Activated naive CD8-positive, alpha-beta T cell treated with anti-CD3 and anti-CD28 coated beads for 36 hours (primary cell): Measurements from ENCODE around the gene UBXN2A. TPM values are rescaled to one million over a fixed set of nuclear protein-coding genes. Genes with fewer than 3 reads are reported as not detected.
A peak's percentile ranks its signal among the peaks of the same experiment; 100 is the strongest.
"Not testable (repeated sequence)": the region's sequence is repeated elsewhere in the genome, so short reads cannot be mapped to it uniquely, and the experiment has no call there.

Source experiments
- DNase-seq: peaks from one replicate; pipeline ENCODE4 v3.0.0; 2021
- H3K27ac Mint-ChIP-seq: one replicate; pipeline ENCODE4 v1.8.0; 2022; ENCODE audit warnings: mild to moderate bottlenecking, moderate library complexity, mixed read lengths
- H3K27me3 Mint-ChIP-seq: one replicate; pipeline ENCODE4 v1.8.0; 2022; ENCODE audit warnings: mild to moderate bottlenecking, mixed read lengths
- H3K36me3 Mint-ChIP-seq: one replicate; pipeline ENCODE4 v1.8.0; 2021; ENCODE audit warnings: mild to moderate bottlenecking, mixed read lengths
- H3K4me1 Mint-ChIP-seq: one replicate; pipeline ENCODE4 v1.8.0; 2021; ENCODE audit warnings: mixed read lengths
- H3K4me3 Mint-ChIP-seq: one replicate; pipeline ENCODE4 v1.8.0; 2022; ENCODE audit warnings: mild to moderate bottlenecking, moderate library complexity, mixed read lengths
- H3K9me3 Mint-ChIP-seq: one replicate; pipeline ENCODE4 v1.8.0; 2022; ENCODE audit warnings: mixed read lengths
- total RNA-seq, 2 experiments: library from RNA; stranded (reverse); gene quantifications; one replicate each; pipeline ENCODE4 v1.2.3, GENCODE V29; 2021

Gene UBXN2A
- total RNA-seq, 2 experiments from 2014 or later: 12.4 to 12.6 TPM

DNA sequence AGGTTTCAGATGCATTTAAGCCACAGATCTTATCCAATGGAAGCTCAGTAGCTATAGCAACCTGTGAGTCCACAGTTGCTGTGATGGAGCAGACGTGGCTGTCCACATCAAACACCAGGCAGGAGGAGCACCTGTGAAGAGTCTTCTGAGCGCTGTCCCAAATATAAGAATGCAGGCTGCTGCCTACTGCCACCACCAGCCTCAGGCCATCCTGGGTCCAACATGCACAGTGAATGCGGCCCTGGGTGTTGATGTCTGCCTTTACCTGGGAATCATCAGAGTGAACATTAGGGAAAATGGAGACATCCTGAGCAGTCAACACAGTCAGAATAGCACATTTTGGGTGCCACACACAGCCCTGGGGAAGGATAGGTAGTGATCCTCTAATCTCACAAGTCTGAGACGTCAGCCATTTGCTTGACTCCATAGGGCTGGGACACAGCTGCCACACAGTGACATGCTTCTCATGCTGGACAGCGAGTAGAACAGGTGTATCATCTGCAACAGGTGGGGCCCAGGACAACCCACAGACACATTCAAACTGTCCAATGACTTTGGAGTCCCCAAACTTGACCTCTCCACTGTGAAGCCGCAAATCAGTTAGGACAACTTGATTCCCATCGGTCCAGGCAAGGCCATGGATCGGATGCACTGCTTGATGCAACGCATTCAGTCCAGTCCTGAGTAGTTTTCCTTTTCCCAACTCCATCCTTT lies 98.7 kb downstream of the UBXN2A start:
- DNase-seq: no peak
- H3K36me3 Mint-ChIP-seq: peaks cover 14% of the 10 kb centered on the region
- H3K27me3 Mint-ChIP-seq: no peaks in the 10 kb centered on the region
- H3K4me3 Mint-ChIP-seq: no peak overlapping the region
- H3K9me3 Mint-ChIP-seq: no peaks in the 10 kb centered on the region
- H3K27ac Mint-ChIP-seq: no peak overlapping the region
- H3K4me1 Mint-ChIP-seq: peaks cover 20% of the 10 kb centered on the region

- H3K4me1 Mint-ChIP-seq: peaks cover 24% of the 10 kb centered on the region
- no peak overlapping the region for H3K27ac Mint-ChIP-seq
- H3K9me3 Mint-ChIP-seq: no peaks in the 10 kb centered on the region
- H3K27me3 Mint-ChIP-seq: no peaks in the 10 kb centered on the region
- H3K4me3 Mint-ChIP-seq: no peak overlapping the region
- H3K36me3 Mint-ChIP-seq: peaks cover 14% of the 10 kb centered on the region
- no peak for DNase-seq
Observed at GRCh38 chr2:24040511-24040910, 100.2 kb downstream of the UBXN2A start.

DNA sequence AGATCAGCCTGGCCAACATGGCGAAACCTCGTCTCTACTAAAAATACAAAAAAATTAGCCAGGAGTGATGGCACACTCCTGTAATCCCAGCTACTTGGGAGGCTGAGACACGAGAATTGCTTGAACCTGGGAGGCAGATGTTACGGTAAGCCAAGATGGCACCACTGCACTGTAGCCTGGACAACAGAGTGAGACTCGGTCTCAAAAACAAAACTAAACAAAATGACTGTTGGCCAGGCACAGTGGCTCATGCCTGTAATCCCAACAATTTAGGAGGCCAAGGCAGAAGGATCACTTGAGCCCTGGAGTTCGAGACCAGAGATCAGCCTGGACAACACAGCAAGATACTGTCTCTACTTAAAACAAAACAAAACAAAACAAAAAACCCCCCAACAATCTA lies 102.9 kb downstream of the UBXN2A start:
- DNase-seq, H3K4me3 Mint-ChIP-seq, H3K27me3 Mint-ChIP-seq, H3K27ac Mint-ChIP-seq, H3K36me3 Mint-ChIP-seq, H3K9me3 Mint-ChIP-seq: not testable (repeated sequence)
- peaks cover 27% of the 10 kb centered on the region for H3K4me1 Mint-ChIP-seq

- H3K27ac Mint-ChIP-seq: no peak overlapping the region
- peak overlapping the region; percentile 100 for H3K4me3 Mint-ChIP-seq
- DNase-seq: no peak
- peaks cover 6% of the 10 kb centered on the region for H3K27me3 Mint-ChIP-seq
- H3K36me3 Mint-ChIP-seq: peaks cover 5% of the 10 kb centered on the region
- no peaks in the 10 kb centered on the region for H3K9me3 Mint-ChIP-seq
- peaks cover 20% of the 10 kb centered on the region for H3K4me1 Mint-ChIP-seq
Observed at GRCh38 chr2:24045511-24046508, 105.5 kb downstream of the UBXN2A start.

DNA sequence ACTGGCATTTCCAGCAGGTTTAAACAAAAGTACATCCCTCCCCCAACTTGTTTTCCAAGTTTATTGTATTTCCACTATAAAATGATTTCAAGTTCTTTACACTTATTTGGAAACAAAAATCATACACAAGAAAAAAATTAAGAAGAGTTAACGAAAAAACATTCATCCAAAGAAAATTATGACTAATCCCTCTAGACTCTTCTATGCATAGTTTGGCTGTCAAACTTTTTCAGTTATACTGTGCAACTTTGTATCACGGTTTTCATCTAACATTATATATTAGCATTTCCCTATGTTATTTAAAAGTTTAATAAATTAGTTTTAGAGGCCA lies 106.3 kb downstream of the UBXN2A start:
- Mint-ChIP-seq H3K27me3 (peaks cover 6% of the 10 kb centered on the region), H3K27ac (no peak overlapping the region), H3K36me3 (peaks cover 5% of the 10 kb centered on the region), H3K4me1 (peaks cover 20% of the 10 kb centered on the region), H3K4me3 (peak overlapping the region; percentile 100), H3K9me3 (no peaks in the 10 kb centered on the region)
- no peak for DNase-seq

DNA sequence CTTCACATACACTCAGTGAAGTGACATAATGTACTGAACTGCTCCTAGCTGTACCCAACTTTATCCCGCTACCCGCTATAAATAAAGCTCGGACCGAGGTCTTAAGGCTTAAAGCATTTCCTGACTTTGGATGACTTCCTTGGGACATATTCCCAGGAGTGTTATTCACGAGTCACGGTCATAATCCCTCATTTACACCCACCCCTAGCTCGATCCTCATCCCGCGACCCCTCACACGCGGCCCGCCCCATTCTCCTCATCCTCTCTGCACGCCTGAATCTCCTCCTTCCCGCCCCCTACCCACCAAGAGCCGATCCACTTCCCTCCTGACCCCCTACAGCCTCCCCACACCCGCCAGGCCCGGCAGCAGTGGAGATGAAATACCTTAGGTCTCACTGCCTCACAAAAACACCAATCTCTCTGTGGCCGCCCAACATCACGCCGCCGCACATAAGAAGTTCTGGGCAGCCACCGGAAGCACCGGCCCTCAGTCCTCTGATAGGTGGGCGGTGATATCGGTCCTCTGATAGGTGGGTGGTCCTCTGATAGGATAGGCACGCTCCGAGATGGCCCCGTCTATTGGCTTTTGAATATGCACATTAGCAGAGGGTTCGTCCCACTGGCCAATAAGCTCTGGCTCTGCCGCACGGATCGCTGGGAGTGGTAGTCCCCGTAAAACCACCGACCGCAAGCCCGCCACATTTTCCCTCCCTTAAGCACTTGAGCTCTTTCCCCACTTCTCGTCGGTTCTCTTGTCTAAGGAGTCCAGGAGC lies 106.9 kb downstream of the UBXN2A start, which contains the start of gene WDCP:
Gene WDCP, minus strand, starts transcription at position 462 of the 773 bp plus-strand sequence. CDS start 7,897 bp downstream, outside the sequence.
- no peaks in the 10 kb centered on the region for H3K9me3 Mint-ChIP-seq
- peaks cover 6% of the 10 kb centered on the region for H3K27me3 Mint-ChIP-seq
- peaks cover 5% of the 10 kb centered on the region for H3K36me3 Mint-ChIP-seq
- peaks cover 20% of the 10 kb centered on the region for H3K4me1 Mint-ChIP-seq
- peak within 1 kb of the TSS; percentile 100 for H3K4me3 Mint-ChIP-seq
- H3K27ac Mint-ChIP-seq: peak within 1 kb of the TSS; percentile 96
- DNase-seq: peak; percentile 93

GRCh38 chr2:24047703-24048033 lies 107.4 kb downstream of the UBXN2A start:
- peaks cover 5% of the 10 kb centered on the region for H3K36me3 Mint-ChIP-seq
- peaks cover 20% of the 10 kb centered on the region for H3K4me1 Mint-ChIP-seq
- no peak for DNase-seq
- peaks cover 6% of the 10 kb centered on the region for H3K27me3 Mint-ChIP-seq
- H3K4me3 Mint-ChIP-seq: peak overlapping the region; percentile 100
- peak overlapping the region; percentile 96 for H3K27ac Mint-ChIP-seq
- no peaks in the 10 kb centered on the region for H3K9me3 Mint-ChIP-seq

DNA sequence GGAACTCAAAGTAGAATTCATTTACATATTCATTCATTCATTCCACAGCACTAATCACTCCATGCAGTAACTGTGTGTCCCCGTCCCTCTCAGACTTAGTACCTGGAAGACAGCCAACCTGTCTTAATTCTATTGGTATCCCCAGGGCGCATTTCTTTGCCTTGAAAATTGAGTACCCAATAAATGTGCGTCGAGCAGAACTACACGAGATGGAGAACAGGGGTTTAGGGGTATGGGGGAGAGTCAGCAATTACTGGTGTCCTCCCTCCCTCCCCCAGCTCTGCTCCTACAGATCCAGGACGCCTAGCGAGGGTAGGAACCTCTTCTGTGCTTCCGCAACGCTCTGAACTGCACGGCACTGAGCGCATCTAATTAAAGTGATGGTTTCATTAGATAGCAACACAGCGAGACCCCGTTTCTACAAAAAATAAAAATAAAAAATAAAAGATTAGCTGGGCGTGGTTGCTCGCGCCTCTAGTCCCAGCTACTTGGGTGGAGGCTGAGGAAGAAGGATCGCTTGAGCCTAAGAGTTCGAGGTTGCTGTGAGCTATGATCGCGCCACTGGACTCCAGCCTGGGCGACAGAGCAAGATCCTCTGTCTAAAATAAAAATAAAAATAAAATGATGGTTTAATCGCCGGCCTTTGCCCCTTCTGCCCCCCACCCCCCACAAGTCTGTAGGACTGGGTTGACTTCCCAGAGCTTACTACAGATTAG lies 108.7 kb downstream of the UBXN2A start:
- Mint-ChIP-seq H3K9me3 (no peaks in the 10 kb centered on the region), H3K4me1 (peaks cover 18% of the 10 kb centered on the region), H3K27me3 (peaks cover 6% of the 10 kb centered on the region), H3K27ac (no peak overlapping the region), H3K36me3 (peaks cover 1% of the 10 kb centered on the region), H3K4me3 (peak overlapping the region; percentile 74)
- peak; percentile 3 for DNase-seq

DNA sequence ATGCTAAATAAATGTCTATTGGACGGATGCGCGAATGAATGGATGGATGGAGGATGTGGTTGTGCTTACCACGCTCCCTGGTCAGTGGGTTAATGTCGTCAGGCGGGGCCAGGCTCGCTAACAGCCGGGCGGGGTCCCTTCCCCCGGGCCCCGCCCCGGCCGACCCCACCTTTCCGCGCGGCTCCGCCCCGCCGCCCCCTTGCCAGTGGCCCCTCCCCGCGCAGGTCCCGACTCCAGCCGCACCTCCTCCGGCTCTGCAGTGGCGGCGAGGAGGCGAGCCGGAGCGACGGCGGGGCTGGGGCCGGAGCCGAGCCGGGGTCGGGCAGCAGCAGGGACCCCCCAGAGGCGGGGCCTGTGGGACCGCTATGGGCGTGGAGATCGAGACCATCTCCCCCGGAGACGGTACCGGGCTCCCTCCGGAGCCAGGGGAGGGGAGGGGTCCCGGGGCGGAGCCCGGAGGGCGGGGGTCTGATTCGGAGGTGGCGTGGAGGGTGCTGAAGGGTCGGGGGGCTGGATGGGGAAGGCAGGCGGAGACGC lies 109.3 kb downstream of the UBXN2A start, which contains the start of gene FKBP1B:
Gene FKBP1B, plus strand, starts transcription at position 257 of the 537 bp plus-strand sequence. Its CDS starts 109 bp downstream, at position 366.
- peaks cover 1% of the 10 kb centered on the region for H3K36me3 Mint-ChIP-seq
- peak; percentile 80 for DNase-seq
- H3K4me3 Mint-ChIP-seq: peak within 1 kb of the TSS; percentile 74
- no peak within 1 kb of the TSS for H3K27ac Mint-ChIP-seq
- H3K27me3 Mint-ChIP-seq: peaks cover 6% of the 10 kb centered on the region
- H3K4me1 Mint-ChIP-seq: peaks cover 18% of the 10 kb centered on the region
- no peaks in the 10 kb centered on the region for H3K9me3 Mint-ChIP-seq

DNA sequence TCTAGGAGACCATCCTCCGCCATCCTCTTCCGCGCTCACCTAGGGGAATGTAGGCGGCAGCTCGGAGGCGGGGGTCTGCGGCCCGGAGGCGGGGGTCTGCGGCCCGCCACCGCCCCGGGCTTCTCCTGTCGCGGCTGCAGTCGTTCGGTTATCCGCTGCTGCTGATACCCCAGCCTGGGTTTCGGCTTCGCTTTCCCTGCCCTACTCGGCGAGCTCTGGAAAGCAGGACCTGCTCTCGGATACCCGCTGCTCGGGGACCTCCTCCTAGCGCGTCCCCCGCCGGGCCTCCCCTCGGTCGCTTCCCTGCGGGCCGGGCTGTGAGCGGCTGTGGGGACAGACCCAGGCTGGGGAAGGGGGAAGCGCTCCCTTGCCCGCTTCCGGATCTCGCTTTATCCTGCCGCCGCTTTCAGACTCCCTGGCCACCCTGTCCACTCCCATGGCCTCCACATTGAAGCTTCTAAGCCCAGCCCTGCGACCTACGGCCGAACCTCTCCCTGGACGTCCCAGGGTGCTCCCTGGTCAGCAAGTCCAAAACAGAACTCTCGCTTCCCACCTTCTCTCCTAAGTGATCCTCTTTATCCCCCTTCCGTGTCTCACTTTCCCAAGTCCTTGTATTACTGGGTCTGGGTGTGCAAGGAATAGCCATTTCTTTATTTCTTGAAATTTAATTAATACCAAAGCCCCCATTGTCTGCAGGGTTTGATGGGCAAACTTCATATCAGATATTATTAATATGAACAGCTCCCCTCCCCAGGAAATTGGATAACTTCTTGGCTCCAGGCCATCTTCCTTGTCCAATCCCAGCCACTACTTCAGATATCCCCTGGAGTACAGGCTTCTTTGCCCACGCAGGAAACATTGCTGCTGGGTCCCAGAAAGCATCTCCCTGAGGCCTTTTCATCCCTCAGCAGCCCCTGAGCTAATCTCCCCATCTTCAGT lies 110.0 kb downstream of the UBXN2A start:
- Mint-ChIP-seq H3K27me3 (peaks cover 6% of the 10 kb centered on the region), H3K36me3 (peaks cover 1% of the 10 kb centered on the region), H3K27ac (no peak overlapping the region), H3K4me1 (peaks cover 14% of the 10 kb centered on the region), H3K4me3 (peak overlapping the region; percentile 74), H3K9me3 (no peaks in the 10 kb centered on the region)
- DNase-seq: peak; percentile 33

DNA sequence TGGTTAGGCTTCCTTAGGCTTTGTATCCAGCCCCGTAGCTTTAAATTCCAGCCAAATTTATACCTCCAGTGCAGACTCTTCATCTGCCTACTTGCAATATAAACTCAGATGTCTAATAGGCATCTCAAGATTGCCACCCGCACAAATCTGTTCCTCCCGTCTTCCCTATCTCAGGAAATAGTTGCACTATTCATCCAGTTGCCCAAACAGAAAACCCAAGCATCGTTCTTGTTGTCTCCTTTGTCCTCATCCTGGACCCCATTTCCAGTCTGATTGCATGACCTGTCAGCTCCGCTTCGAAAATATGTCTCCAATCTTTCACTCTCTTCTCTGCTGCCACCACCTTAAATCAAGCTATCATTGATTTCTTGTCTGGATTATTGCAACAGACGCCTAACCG lies 111.6 kb downstream of the UBXN2A start:
- Mint-ChIP-seq H3K27me3 (peaks cover 6% of the 10 kb centered on the region), H3K4me1 (peaks cover 7% of the 10 kb centered on the region), H3K4me3 (no peak overlapping the region), H3K9me3 (no peaks in the 10 kb centered on the region), H3K36me3 (peaks cover 1% of the 10 kb centered on the region), H3K27ac (no peak overlapping the region)
- DNase-seq: no peak

DNA sequence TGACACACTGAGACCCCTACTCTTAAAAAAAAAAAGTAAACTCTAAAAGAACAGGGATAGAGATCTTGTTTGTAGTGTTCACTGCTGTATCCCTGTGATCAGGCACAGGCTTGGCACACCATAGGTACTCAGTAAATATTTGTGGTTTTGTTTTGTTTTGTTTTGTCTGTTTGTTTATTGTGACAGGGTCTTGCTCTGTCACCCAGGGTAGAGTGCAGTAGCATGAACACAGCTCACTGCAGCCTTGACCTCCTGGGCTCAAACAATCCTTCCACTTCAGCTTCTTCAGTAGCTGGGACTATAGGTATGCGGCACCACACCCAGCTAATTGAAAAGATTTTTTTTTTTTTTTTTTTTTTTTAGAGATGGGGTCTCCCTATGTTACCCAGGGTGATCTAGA lies 112.7 kb downstream of the UBXN2A start:
- no peaks in the 10 kb centered on the region for H3K9me3 Mint-ChIP-seq
- DNase-seq: no peak
- no peaks in the 10 kb centered on the region for H3K36me3 Mint-ChIP-seq
- no peak overlapping the region for H3K4me3 Mint-ChIP-seq
- no peaks in the 10 kb centered on the region for H3K27me3 Mint-ChIP-seq
- H3K4me1 Mint-ChIP-seq: peaks cover under 1% of the 10 kb centered on the region
- no peak overlapping the region for H3K27ac Mint-ChIP-seq
